Endothelial cell of umbilical vein (primary cell): ENCODE results near the gene ABCC1. TPM values are rescaled to one million over a fixed set of nuclear protein-coding genes. Genes with fewer than 3 reads are reported as not detected.
A peak's percentile ranks its signal among the peaks of the same experiment; 100 is the strongest.
"Not testable (repeated sequence)": the region's sequence is repeated elsewhere in the genome, so short reads cannot be mapped to it uniquely, and the experiment has no call there.

ENCODE experiments used
- BruUV-seq: library from RNA; stranded (reverse); fragments of 400-500 nt; replicated peaks from 2 replicates; lab custom pipeline; 2021; lab: Mats Ljungman, UMichigan
- CTCF ChIA-PET: fragments of 300-600, 350-600 bp; sonication (Branson Sonifier 250); formaldehyde crosslinking; loops from one replicate; lab custom pipeline; 2021; ENCODE audit warnings: antibody characterized with exemption, inconsistent platforms; lab: Charles Lee
- POLR2A ChIA-PET: fragments of 300-600, 350-600 bp; sonication (Branson Sonifier 250); formaldehyde crosslinking; loops from one replicate; lab custom pipeline; 2021; ENCODE audit warnings: antibody characterized with exemption, inconsistent platforms; lab: Charles Lee
- DNase-seq: peaks from one replicate; pipeline ENCODE4 v3.0.0-alpha.2; 2011; ENCODE audit warnings: low read depth, low spot score
- FAIRE-seq: peaks from 2 replicates; lab custom pipeline; 2011; peaks lifted over from hg19 to GRCh38; lab: Jason Lieb, UNC
- H2AFZ ChIP-seq: 2 replicates; pipeline ENCODE4 v1.6.0; 2012; ENCODE audit warnings: low read depth, low read length, control low read depth, inconsistent platforms
- H3K27ac ChIP-seq: 2 replicates; pipeline ENCODE4 v1.5.1; 2011; ENCODE audit warnings: low read depth, mild to moderate bottlenecking, control low read depth, low read length, moderate library complexity; ENCODE audit not compliant: insufficient read depth
- H3K27me3 ChIP-seq, 2 experiments: 2 replicates each; pipeline versions ENCODE4 v1.6.0 to v1.6.1; 2011; ENCODE audit warnings: low read length in 2 of 2, mixed read lengths in 1 of 2; ENCODE audit not compliant: control insufficient read depth in 2 of 2, insufficient read depth in 2 of 2
- H3K36me3 ChIP-seq, 2 experiments: 2 replicates in 1 of 2; 3 replicates in 1 of 2; pipeline ENCODE4 v1.5.1; 2011; ENCODE audit warnings: low read length in 2 of 2, mild to moderate bottlenecking in 1 of 2, moderate library complexity in 1 of 2; ENCODE audit not compliant: control insufficient read depth in 2 of 2, insufficient read depth in 2 of 2; ENCODE audit errors: extremely low read depth in 1 of 2
- H3K4me1 ChIP-seq: 3 replicates; pipeline ENCODE4 v1.5.1; 2011; ENCODE audit warnings: mild to moderate bottlenecking, low read length; ENCODE audit not compliant: control insufficient read depth, insufficient read depth; ENCODE audit errors: extremely low read depth
- H3K4me2 ChIP-seq: 2 replicates; pipeline ENCODE4 v1.6.1; 2011; ENCODE audit warnings: low read length, control low read depth, mixed read lengths; ENCODE audit not compliant: insufficient read depth
- H3K4me3 ChIP-seq, 3 experiments: fragments of 200-600 bp in 1 of 3; sonication (generic), shearing (Covaris generic) in 1 of 3; replicated peaks in 1 of 3; 2 replicates each; pipeline ENCODE4 v1.5.1; 2011 to 2016; ENCODE audit warnings: control low read depth in 3 of 3, low read length in 3 of 3, mild to moderate bottlenecking in 2 of 3, inconsistent platforms in 1 of 3, low read depth in 1 of 3, moderate library complexity in 1 of 3; ENCODE audit not compliant: insufficient read depth in 1 of 3
- H3K79me2 ChIP-seq: 2 replicates; pipeline ENCODE4 v1.6.0; 2012; ENCODE audit warnings: low read length, inconsistent platforms; ENCODE audit not compliant: control insufficient read depth, insufficient read depth
- H3K9ac ChIP-seq: replicated peaks from 2 replicates; pipeline ENCODE3; 2011; ENCODE audit warnings: low read length, control low read depth; ENCODE audit not compliant: insufficient read depth; ENCODE audit errors: extremely low read depth
- H3K9me1 ChIP-seq: replicated peaks from 3 replicates; pipeline ENCODE4 v1.6.0; 2011; ENCODE audit warnings: mild to moderate bottlenecking, low read length; ENCODE audit not compliant: control insufficient read depth, insufficient read depth; ENCODE audit errors: extremely low read depth
- H3K9me3 ChIP-seq: replicated peaks from 2 replicates; pipeline ENCODE4 v1.5.1; 2012; ENCODE audit warnings: low read length, inconsistent platforms; ENCODE audit not compliant: control insufficient read depth, insufficient read depth
- H4K20me1 ChIP-seq: replicated peaks from 2 replicates; pipeline ENCODE3; 2011; ENCODE audit warnings: mild to moderate bottlenecking, low read length; ENCODE audit not compliant: control insufficient read depth, insufficient read depth; ENCODE audit errors: extremely low read depth
- CTCF ChIP-seq, 2 donors: IDR thresholded peaks; 1 replicate in 1 of 2; 2 replicates in 1 of 2; pipeline ENCODE4 v1.5.1; 2011; ENCODE audit warnings: low read length in 2 of 2, mild to moderate bottlenecking in 2 of 2, moderate library complexity in 2 of 2, control low read depth in 1 of 2, inconsistent platforms in 1 of 2, low read depth in 1 of 2; ENCODE audit not compliant: insufficient read depth in 1 of 2; ENCODE audit errors: extremely low read depth in 1 of 2
- EZH2 ChIP-seq: IDR thresholded peaks from 2 replicates; pipeline ENCODE4 v1.6.1; 2012; ENCODE audit warnings: borderline replicate concordance, low read depth, mild to moderate bottlenecking, moderate library complexity, low read length, inconsistent platforms; ENCODE audit not compliant: severe bottlenecking
- FOS ChIP-seq: IDR thresholded peaks from 2 replicates; pipeline ENCODE4 v1.6.1; 2011; ENCODE audit warnings: mild to moderate bottlenecking, low read length, moderate library complexity, borderline replicate concordance; ENCODE audit not compliant: insufficient read depth
- GATA2 ChIP-seq: IDR thresholded peaks from 2 replicates; pipeline ENCODE4 v1.7.0; 2011; ENCODE audit warnings: low read depth, mild to moderate bottlenecking, moderate library complexity, mixed read lengths, low read length; ENCODE audit not compliant: insufficient read length, insufficient read depth
- JUN ChIP-seq: IDR thresholded peaks from 2 replicates; pipeline ENCODE4 v1.6.1; 2011; ENCODE audit warnings: borderline replicate concordance, low read depth; ENCODE audit not compliant: insufficient read length, insufficient read depth
- MAX ChIP-seq: IDR thresholded peaks from 2 replicates; pipeline ENCODE4 v1.6.1; 2011; ENCODE audit not compliant: insufficient read depth, insufficient read length
- MYC ChIP-seq: IDR thresholded peaks from one replicate; pipeline ENCODE4 v1.6.1; 2011; ENCODE audit warnings: mild to moderate bottlenecking, low read depth, low read length
- POLR2A ChIP-seq: IDR thresholded peaks from 2 replicates; pipeline ENCODE4 v1.6.1; 2012; ENCODE audit warnings: low read depth, mild to moderate bottlenecking, control low read depth, low read length
- POLR2AphosphoS5 ChIP-seq: IDR thresholded peaks from 2 replicates; pipeline ENCODE4 v1.6.1; 2012; ENCODE audit warnings: low read depth, mild to moderate bottlenecking, control low read depth, low read length, moderate library complexity; ENCODE audit not compliant: insufficient read depth
- dilution Hi-C: fragments of 300-500 bp; cut with MboI; formaldehyde crosslinking; loops from one replicate; pipeline ENCODE4 v1.15.0; 2019; ENCODE audit warnings: low sequenced_read_pairs; ENCODE audit not compliant: extremely low pct_ligation_motif_present
- intact Hi-C: fragments of 100-400 bp; cut with micrococcal nuclease; formaldehyde crosslinking; loops from one replicate; pipeline ENCODE4 v1.10.0; 2022
- polyA plus RNA-seq, 4 experiments: library from polyadenylated mRNA; depleted of rRNA in 3 of 4; stranded (reverse) in 3 of 4; unstranded in 1 of 4; fragments of >200 nt; gene quantifications; 2 replicates each; pipeline versions ENCODE4 v1.2.1 to v1.2.3, GENCODE V29; 2011 to 2012; ENCODE audit warnings: missing spikeins in 1 of 4
- total RNA-seq: library from RNA; stranded (reverse); gene quantifications from 2 replicates; pipeline ENCODE4 v1.2.3, GENCODE V29; 2021

The ABCC1 gene
- total and polyA plus RNA-seq, 2 donors (not counting 3 experiments of a cell fraction or from before 2014, with no cell fraction given), result 46.1 to 89.2 TPM

GRCh38 chr16:15982194-15982915 lies 32.9 kb downstream of the ABCC1 start:
- DNase-seq, H3K36me3 ChIP-seq, H3K4me2 ChIP-seq, FAIRE-seq, H3K4me3 ChIP-seq, POLR2A ChIA-PET, H3K9ac ChIP-seq, dilution Hi-C loops, H3K27ac ChIP-seq, intact Hi-C loops, H4K20me1 ChIP-seq, H3K9me3 ChIP-seq, H2AFZ ChIP-seq, BruUV-seq, H3K9me1 ChIP-seq, H3K27me3 ChIP-seq, CTCF ChIA-PET: not testable (repeated sequence)
- H3K79me2 ChIP-seq, result peaks cover 91% of the 10 kb centered on the region
- H3K4me1 ChIP-seq, result peaks cover 26% of the 10 kb centered on the region

- peak overlapping the region; percentile 74 for H3K4me2 ChIP-seq
- POLR2A ChIA-PET, result interaction anchor here (0.8 kb wide), 1 partner anchor 26 kb away, joined by 3 read pairs; no protein-coding TSS in a partner anchor
Measured at GRCh38 chr16:15983898-15984297, 34.5 kb downstream of the ABCC1 start.

More at GRCh38 chr16:15983898-15984297, 34.5 kb downstream of the ABCC1 start:
- Histone ChIP-seq H3K27me3 (no peaks in the 10 kb centered on the region), H3K9me1 (no peaks in the 10 kb centered on the region), H3K9me3 (peaks cover 3% of the 10 kb centered on the region), H3K4me1 (peaks cover 40% of the 10 kb centered on the region), H3K27ac (peak overlapping the region; percentile 68), H3K36me3 (peaks cover 2% of the 10 kb centered on the region in 2 experiments), H3K9ac (peak overlapping the region; percentile 51), H3K4me3 (no peak overlapping the region), H4K20me1 (no peaks in the 10 kb centered on the region), H2AFZ (no peak overlapping the region), H3K79me2 (peaks cover 84% of the 10 kb centered on the region)
- CTCF ChIA-PET, result interaction anchor here (1.0 to 1.4 kb wide), 4 partner anchors 13 to 20 kb away, joined by 3 to 4 read pairs (median 4); no protein-coding TSS in a partner anchor
- TF ChIP-seq JUN, result no peak
- no peak for TF ChIP-seq EZH2
- no peak for TF ChIP-seq MYC
- TF ChIP-seq POLR2AphosphoS5, result peak; percentile 23
- peak; percentile 40 for TF ChIP-seq GATA2
- no peak for TF ChIP-seq FOS
- TF ChIP-seq POLR2A, result no peak
- TF ChIP-seq CTCF (IDR thresholded peaks at IDR 0.05; ENCODE audit: extremely low read depth in 1 of 2, insufficient read depth in 1 of 2, low read depth in 1 of 2, low read length in 2 of 2), result no peak
- no peak for TF ChIP-seq MAX
- intact Hi-C loops, result no loop called here
- DNase-seq, result peak; percentile 90
- peak; percentile 89 for FAIRE-seq
- no TSS peak for BruUV-seq
- dilution Hi-C loops, result no loop called here
